GM04504 (cell line): ENCODE data around the gene RPS2.
"Not testable (repeated sequence)": the region's sequence is repeated elsewhere in the genome, so short reads cannot be mapped to it uniquely, and the experiment has no call there.

ENCODE experiments used
- DNase-seq: peaks from one replicate; pipeline ENCODE4 v3.0.0-alpha.2; 2012; ENCODE audit warnings: low read depth

The RPS2 gene

DNA sequence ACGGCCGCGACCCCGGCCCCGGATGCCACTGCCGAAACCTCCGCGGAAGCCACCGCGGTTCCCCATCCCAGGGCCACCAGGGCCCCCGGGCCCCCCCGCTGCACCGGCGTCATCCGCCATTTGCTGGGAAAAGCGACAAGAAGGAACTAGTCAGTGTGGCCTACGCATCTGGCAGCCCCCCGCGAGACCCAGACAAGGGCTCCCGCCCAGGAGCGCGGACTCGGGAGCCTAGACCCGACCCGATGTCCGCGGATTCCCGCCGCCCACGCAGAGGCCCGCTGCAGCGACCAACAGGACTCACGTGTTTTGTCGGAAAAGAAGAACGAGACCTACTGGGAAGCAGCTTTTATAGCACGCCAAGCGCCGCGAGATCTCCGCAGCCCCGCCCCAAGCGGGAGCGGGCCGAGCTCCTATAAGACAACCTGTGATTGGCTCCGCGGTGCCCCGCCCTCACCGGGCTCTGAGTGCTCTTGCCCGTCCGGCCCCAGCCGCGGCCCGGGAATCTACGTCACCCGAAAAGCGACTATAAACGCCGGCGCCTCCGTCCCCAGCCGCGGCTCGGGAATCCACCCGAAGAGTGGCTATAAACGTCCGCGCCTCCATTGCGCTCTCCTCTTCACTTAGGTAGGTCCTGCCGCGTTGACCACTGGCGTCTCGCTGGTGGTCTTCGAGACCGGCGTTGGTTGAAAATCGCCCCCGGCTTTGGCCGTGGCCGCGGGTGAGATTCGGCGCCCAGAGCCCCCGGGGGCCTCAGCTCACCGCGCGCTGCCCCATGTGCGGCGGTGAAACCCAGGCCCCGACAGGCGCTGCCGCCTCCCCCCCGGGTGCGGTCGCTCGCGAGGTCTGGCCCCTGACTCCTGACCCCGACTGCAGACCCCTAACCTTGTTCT, at the start of gene RPS2:
Gene RPS2 (minus strand): TSS at position 321 of the 890 bp plus-strand sequence. CDS start 201 bp downstream, at position 120.
- DNase-seq: peak; percentile 96

- no peak for DNase-seq
Measured at GRCh38 chr16:2013527-2013926, 48.9 kb upstream of the RPS2 start.

DNA sequence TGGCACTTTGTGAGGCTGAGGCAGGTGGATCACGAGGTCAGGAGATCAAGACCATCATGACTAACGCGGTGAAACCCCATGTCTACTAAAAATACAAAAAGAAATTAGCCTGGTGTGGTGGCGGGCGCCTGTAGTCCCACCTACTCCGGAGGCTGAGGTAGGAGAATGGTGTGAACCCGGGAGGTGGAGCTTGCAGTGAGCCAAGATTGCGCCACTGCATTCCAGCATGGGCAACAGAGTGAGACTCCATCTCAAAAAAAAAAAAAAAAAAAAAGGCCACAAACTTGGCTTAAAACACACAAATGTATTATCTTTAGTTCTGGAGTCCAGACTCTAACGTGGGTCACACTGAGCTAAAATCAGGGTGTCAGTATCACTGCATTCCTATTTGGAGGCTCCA, 47.1 kb upstream of the RPS2 start:
- DNase-seq: not testable (repeated sequence)

DNA sequence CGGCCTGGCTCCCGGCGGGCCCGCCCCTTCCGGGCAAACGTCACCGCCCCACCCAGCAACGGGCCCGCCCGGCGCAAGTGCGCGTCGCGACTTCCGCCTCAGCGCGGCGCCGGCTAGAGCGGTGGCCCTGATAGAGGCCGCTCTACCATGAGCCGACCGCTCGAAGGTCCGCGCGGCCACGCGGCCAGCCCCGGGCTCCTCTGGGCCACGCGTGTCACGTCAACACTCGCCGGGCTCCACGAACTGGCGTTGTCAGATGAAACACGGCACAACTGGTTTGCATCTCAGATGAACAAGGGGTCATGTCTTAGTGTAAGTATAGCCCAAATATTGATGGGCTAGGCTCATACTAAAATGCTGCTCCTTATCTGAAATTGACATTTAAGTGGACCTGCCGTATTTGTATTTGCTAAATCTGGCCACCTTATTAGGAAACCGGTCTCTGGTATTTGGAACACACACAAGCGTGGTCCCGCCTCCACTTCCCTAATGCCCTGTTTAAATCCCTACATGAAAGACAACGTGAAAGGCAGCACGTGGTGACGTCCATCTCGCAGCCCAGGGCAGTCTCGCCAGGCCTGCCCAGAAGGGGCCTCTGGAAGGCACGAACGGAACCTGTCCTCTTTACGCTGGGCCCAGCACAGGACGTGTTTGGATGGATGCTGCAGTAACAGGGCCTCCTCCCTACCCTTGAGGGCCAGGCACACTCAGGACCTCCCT, 45.3 kb upstream of the RPS2 start, which contains the start of gene ZNF598:
Gene ZNF598 (minus strand): TSS at position 31 of the 720 bp plus-strand sequence.
- DNase-seq: peak; percentile 82

- DNase-seq: no peak
Measured at GRCh38 chr16:2009164-2009711, 44.6 kb upstream of the RPS2 start.

DNA sequence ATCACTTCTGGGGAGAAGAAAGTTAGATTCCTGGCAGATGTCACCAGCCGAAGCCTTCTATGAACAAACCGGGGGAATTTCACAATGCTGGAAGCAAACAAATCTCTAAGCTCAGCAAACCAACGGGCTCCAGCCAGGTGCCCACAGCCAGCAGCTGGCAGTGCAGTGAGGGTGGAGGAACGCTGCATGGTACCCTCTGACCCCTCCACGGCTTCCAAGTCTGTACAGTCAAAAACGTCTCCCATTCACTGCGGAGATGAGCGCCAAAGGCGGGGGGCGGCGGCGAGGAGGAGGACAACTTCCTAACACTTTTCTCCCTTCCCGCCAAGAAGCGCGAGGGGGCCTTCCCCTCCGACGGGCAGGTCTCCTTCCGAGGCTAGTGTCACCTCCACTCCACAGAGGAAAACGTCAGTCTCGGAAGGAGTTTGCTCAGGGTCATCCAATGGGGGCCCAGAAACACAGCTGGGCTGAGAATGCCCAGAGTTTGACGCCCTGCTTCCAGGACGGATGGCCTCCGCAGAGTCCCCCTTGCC, 44.1 kb upstream of the RPS2 start:
- no peak for DNase-seq

GRCh38 chr16:2008009-2008526, 43.4 kb upstream of the RPS2 start:
- peak; percentile 74 for DNase-seq

- DNase-seq: no peak
Measured at GRCh38 chr16:2007081-2007836, 42.6 kb upstream of the RPS2 start.

DNA sequence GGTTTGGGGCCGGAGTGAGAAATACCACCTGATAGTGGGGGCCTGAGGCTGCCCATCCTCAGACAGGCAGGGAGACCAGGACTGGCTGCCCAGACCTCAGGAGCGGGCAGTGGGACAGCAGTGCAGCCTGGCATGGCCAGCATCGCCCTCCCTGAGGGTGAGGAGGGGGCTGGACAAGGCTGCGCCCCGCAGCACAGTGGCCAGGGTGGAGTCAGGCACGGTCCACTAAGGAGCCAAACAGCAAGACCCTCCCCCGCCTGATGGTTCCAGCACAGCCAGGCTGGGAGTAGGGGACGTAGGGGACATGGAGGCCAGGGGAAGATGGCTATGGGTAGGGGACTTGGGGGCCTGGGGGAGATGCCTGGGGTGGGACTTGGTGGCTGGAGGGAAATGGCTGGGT, 41.7 kb upstream of the RPS2 start:
- no peak for DNase-seq

- DNase-seq: no peak
Measured at GRCh38 chr16:2005646-2006045, 41.0 kb upstream of the RPS2 start.

GRCh38 chr16:2004795-2005517, 40.3 kb upstream of the RPS2 start:
- no peak for DNase-seq

DNA sequence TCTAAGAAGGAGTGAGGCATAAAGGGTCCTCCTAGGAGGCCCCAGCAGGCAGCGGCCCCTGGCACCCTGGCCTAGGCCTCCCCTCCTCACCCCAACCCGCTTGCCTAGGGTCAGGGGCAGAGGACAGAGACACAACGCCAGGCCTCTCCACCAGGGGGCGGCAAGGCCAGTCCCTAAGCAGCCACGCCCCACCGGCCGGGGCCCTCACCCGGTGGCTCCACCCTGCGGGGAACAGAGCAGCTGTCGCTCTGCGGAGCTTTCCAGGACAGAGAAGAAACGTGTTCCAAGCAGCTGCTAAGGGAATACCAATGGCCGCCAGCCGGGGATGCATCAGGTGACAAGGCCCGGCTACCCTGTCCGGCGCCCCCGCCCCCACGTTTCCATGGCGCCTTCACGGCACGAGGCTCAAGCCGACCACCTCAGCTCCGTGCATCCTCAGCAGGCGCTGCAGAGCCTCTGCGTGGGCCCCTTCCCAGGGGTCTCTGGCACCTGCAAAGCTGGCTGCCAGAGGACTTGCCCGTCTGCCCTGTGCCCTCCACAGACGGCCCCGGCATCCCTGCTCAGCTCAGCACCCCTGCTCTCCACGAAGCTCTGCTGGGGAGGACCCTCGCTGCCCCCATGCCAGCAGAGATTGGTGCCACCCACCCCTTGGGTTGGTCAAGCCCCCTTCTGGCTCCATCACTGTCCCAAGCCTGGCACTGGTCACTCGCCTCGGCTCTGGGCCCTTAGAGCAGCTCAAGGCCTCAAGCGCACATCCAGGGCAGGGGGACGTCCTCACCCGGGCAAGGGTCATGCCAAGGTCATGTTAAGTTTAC, 39.4 kb upstream of the RPS2 start:
- DNase-seq: no peak

DNA sequence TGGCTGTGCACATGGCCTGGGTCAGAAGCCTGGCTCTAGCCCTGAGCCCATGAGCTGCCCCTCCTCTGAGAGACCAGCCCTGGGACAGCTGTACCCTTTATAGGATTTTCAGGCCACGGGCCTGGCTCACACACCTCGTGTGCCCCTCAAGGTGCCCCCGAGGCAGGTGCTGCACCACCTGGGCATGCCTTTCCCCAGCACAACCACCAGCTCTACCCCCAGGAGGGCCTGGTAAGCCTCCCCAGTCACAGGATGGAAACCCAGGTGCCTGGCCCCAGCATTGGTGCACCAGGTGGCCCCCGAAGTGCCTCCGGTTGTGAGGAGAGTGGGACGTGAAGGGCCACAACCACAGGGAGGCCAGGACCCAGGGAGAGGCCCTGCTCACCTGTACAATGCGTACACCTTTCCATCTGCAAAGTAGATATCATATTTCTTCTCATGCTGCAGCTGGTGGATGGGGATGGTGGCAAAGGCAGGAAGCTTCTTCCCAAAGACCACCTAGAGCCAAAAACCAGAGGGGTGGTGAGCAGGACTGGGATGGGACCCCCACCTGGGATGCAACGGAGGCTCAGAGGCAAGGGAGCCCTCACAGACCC, 38.7 kb upstream of the RPS2 start:
- no peak for DNase-seq

GRCh38 chr16:2002406-2003230, 38.0 kb upstream of the RPS2 start:
- DNase-seq: no peak

DNA sequence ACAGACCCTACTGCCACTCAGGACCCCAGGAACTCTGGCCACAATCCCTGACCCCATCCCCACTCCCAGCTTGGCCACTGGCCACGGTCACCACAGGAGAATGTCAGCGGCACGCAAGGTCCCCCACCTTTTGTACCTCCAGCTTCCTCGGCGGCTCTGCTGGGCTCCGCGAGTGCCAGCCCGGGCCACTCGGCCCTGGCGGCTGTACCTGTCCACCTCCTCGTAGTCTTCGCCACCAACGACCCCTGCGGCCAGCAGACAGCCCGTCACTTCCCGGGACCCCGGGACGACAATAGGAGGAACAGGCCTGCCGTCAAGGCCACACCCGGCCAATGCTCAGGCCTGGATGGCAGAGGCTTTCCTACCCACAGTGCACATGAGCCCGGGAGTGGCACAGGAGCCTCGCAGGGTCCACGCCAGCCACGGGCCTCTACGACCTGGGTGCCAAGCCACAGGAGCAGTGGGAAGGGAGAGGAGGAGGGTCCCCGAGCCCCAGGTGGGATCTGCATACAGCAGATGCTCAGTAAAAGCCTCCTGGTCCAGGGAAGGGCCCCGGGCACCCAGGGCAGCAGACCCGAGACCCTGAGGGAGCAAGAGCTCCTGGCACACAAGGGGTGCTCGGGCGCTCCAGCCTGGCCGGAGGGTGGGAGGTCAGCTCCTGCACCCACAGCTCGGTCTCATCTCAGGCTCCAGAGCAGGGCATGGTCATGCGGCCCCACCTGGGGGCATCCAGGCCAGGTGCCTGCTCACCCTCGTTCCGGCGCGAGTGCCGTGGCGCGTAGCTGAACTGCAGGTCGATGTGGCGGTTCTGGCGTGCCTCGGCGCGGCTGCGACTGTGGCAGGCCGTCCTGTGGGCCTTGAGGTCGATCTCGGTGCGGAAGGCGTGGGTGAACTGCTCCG, 37.1 kb upstream of the RPS2 start:
- no peak for DNase-seq

DNA sequence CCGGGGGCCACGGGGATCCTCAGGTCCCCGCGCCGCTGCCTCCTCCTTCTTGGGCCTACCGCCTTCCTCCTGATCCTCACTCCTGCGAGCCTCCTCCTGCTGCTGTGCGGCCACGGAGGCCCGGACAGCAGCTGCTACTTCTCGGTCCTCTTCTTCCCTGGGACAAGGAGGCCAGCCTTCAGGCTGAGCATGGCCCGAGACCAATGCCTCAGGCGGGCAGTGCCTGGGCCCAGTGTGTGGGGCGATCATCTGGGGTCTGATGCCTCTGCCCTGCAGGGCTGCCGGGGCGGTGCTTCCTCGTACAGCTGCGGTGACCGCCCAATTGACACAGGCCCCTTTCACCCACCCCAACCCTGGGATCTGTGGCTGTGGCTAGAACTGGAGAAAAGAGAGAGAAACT, 36.4 kb upstream of the RPS2 start:
- DNase-seq: no peak

DNA sequence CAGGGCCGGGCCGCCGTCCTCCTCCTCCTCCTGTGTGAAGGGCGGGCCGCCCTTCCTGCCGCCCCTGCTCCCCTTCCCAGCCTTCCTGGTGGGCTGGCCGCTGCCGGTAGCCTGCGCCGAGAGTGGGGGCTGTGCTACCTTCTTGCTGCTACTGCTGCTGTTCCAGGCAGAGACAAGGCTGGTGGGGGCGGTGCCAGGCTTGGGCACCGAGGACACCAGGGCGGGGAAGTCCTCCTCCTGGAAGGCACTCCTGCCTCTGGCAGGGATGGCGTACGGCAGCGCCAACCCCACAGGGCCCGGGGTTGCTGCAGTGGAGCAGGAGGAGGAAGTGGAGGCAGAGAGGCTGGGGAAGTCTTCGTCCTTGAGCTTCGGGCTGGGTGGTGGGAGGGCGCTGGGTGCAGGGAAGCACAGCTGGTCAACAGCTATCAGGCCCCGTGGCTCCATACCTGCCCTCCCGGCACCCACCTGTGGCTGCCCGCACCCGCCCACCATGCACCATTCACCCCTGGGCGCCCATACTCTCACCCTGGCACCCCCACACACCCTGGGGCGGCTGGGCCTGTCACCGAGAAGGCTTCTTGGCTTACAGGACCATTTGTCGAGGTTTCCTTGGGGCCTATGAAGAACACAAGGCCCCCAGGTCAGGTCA, 35.4 kb upstream of the RPS2 start:
- no peak for DNase-seq
